HG03575 (cell line): ENCODE results near the gene TKFC.
"Not testable (repeated sequence)": the region's sequence is repeated elsewhere in the genome, so short reads cannot be mapped to it uniquely, and the experiment has no call there.

Experiments
- ATAC-seq: cut with Tn5 transposase; IDR thresholded peaks from one replicate; pipeline ENCODE4 v1.9.1; 2021; ENCODE audit not compliant: unreplicated experiment, insufficient number of reproducible peaks, low FRiP score; ENCODE audit errors: extremely low read depth

TKFC gene

GRCh38 chr11:61361237-61361740 lies 28.3 kb downstream of the TKFC start:
- no peak for ATAC-seq

- no peak for ATAC-seq
Measured at GRCh38 chr11:61361741-61362541, 28.9 kb downstream of the TKFC start, which contains the start of the genes CYB561A3 and TMEM138. Gene CYB561A3 (minus strand): TSS chr11:61361882. CDS start chr11:61356713, 5,169 bp downstream. Gene TMEM138 (plus strand): TSS chr11:61362374. CDS start chr11:61364391, 2,017 bp downstream.

- ATAC-seq = no peak
Measured at GRCh38 chr11:61362542-61362875, 29.5 kb downstream of the TKFC start.

- ATAC-seq = no peak
Measured at GRCh38 chr11:61364012-61364675, 31.1 kb downstream of the TKFC start.

- no peak for ATAC-seq
Measured at GRCh38 chr11:61367406-61367805, 34.4 kb downstream of the TKFC start.

- no peak for ATAC-seq
Measured at GRCh38 chr11:61368646-61369045, 35.6 kb downstream of the TKFC start.

- no peak for ATAC-seq
Measured at GRCh38 chr11:61369372-61370348, 36.6 kb downstream of the TKFC start.

GRCh38 chr11:61370349-61371005 lies 37.4 kb downstream of the TKFC start:
- ATAC-seq = no peak

GRCh38 chr11:61372659-61373420 lies 39.8 kb downstream of the TKFC start:
- no peak for ATAC-seq

GRCh38 chr11:61375761-61376108 lies 42.7 kb downstream of the TKFC start:
- ATAC-seq = no peak

- no peak for ATAC-seq
Measured at GRCh38 chr11:61377461-61378160, 44.6 kb downstream of the TKFC start.

GRCh38 chr11:61378713-61379313 lies 45.8 kb downstream of the TKFC start:
- ATAC-seq = no peak

- ATAC-seq = no peak
Measured at GRCh38 chr11:61380884-61381283, 47.9 kb downstream of the TKFC start.

GRCh38 chr11:61383859-61384258 lies 50.8 kb downstream of the TKFC start:
- ATAC-seq = not testable (repeated sequence)

GRCh38 chr11:61384271-61385242 lies 51.5 kb downstream of the TKFC start:
- no peak for ATAC-seq

- no peak for ATAC-seq
Measured at GRCh38 chr11:61390161-61390560, 57.1 kb downstream of the TKFC start.
